Gastroesophageal sphincter (tissue), 3 donors: Measurements from ENCODE around the gene DNAJB12.

ENCODE experiments used
- POLR2A ChIP-seq, 2 donors: fragments of 450-650 bp; IDR thresholded peaks; one replicate each; pipeline ENCODE4 v1.6.1; 2017; ENCODE audit warnings: antibody characterized with exemption in 2 of 2, mild to moderate bottlenecking in 2 of 2, moderate library complexity in 1 of 2
- TF ChIP-seq, protein P1 (sequence below), 4 experiments: fragments of 200-600 bp in 2 of 4; fragments of 450-650 bp in 2 of 4; sonication (generic) in 1 of 4; IDR thresholded peaks; one replicate each; pipeline ENCODE4 v1.5.1; 2017 to 2019; ENCODE audit warnings: antibody characterized with exemption in 4 of 4, mild to moderate bottlenecking in 2 of 4, moderate library complexity in 2 of 4

DNA sequence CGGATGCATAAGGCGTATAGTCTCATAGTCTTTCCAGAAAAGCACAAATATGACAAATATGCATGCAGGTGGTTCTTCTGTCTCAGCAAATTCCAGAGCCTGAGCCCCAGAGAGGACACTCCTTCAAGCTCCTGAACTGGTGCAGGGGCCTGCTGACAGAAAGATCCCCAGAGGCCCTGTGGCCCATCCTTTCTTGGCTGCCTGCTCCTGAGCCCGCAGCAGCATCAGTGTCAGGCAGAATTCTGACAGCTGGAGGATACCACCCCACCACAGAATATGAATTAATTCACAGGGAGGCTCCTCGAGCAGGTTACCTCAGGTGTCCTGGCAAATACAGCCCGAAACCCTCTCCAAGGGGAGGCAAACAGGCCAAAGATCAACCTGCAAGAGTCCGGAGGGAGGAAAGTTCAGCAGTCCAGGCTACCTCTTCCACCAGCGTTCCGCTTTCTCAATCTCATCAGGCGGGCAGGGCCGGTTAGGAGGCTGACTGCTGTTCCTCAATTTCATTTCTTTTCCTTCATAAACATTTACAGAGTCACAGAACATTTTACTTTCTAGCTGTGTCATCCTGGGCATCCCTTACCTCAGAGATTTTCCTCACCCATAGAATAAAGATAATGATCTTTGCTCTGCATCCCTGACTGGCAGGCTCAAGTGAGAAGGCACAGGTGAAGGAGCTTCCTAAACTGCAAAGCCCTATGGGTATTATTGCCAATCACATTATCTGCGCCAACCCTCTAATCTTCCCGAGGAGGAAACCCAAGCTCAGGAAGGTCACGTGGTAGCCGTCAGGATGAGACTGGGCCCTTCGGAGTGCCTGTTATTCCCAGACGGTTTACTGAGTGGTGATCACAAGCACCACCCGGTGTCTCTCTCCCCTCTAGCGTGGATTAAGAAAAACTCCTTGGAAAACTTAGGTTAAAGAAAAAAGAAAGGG, 1.4 kb downstream of the DNAJB12 start:
- no peak for TF ChIP-seq POLR2A (IDR thresholded peaks at IDR 0.05)
- TF ChIP-seq, protein P1, sequence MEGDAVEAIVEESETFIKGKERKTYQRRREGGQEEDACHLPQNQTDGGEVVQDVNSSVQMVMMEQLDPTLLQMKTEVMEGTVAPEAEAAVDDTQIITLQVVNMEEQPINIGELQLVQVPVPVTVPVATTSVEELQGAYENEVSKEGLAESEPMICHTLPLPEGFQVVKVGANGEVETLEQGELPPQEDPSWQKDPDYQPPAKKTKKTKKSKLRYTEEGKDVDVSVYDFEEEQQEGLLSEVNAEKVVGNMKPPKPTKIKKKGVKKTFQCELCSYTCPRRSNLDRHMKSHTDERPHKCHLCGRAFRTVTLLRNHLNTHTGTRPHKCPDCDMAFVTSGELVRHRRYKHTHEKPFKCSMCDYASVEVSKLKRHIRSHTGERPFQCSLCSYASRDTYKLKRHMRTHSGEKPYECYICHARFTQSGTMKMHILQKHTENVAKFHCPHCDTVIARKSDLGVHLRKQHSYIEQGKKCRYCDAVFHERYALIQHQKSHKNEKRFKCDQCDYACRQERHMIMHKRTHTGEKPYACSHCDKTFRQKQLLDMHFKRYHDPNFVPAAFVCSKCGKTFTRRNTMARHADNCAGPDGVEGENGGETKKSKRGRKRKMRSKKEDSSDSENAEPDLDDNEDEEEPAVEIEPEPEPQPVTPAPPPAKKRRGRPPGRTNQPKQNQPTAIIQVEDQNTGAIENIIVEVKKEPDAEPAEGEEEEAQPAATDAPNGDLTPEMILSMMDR (IDR thresholded peaks at IDR 0.05) = no peak
